CD8-positive, alpha-beta memory T cell (primary cell): Measurements from ENCODE around the gene TUBGCP2. TPM values are rescaled to one million over a fixed set of nuclear protein-coding genes. Genes with fewer than 3 reads are reported as not detected.
A peak's percentile ranks its signal among the peaks of the same experiment; 100 is the strongest.

Experiments
- CTCF ChIA-PET: fragments of 350-600 bp; sonication (Branson Sonifier 250); formaldehyde crosslinking; loops from one replicate; lab custom pipeline; 2021; ENCODE audit warnings: antibody characterized with exemption; lab: Charles Lee
- POLR2A ChIA-PET: fragments of 350-600 bp; sonication (Branson Sonifier 250); formaldehyde crosslinking; loops from one replicate; lab custom pipeline; 2021; ENCODE audit warnings: antibody characterized with exemption; lab: Charles Lee
- DNase-seq, 5 donors: peaks; one replicate each; pipeline versions ENCODE4 v3.0.0 to v3.0.0-alpha.2; 2020 to 2022; ENCODE audit warnings: mixed read lengths in 1 of 5
- H3K27ac ChIP-seq: one replicate; pipeline ENCODE4 v1.7.0; 2013; ENCODE audit warnings: low read depth, mild to moderate bottlenecking, low read length, moderate library complexity
- H3K27me3 ChIP-seq: 2 replicates; pipeline ENCODE4 v1.7.0; 2013; ENCODE audit warnings: low read length, mild to moderate bottlenecking; ENCODE audit not compliant: insufficient read depth, poor library complexity, severe bottlenecking
- H3K36me3 ChIP-seq: 2 replicates; pipeline ENCODE4 v1.7.0; 2013; ENCODE audit warnings: mild to moderate bottlenecking, low read length, moderate library complexity; ENCODE audit not compliant: insufficient read depth
- H3K4me1 ChIP-seq: 2 replicates; pipeline ENCODE4 v1.7.0; 2013; ENCODE audit warnings: mild to moderate bottlenecking, low read length, moderate library complexity; ENCODE audit not compliant: insufficient read depth
- H3K4me3 ChIP-seq: 2 replicates; pipeline ENCODE4 v1.7.0; 2013; ENCODE audit warnings: mild to moderate bottlenecking, low read length
- H3K9me3 ChIP-seq: 2 replicates; pipeline ENCODE4 v1.7.0; 2013; ENCODE audit warnings: mild to moderate bottlenecking, low read length
- H3K27ac Mint-ChIP-seq, 8 donors: one replicate each; pipeline ENCODE4 v1.8.0; 2020 to 2021; ENCODE audit warnings: mixed read lengths in 8 of 8, mild to moderate bottlenecking in 6 of 8, inconsistent platforms in 3 of 8, moderate library complexity in 3 of 8
- H3K27me3 Mint-ChIP-seq, 2 donors: one replicate each; pipeline ENCODE4 v1.8.0; 2020 to 2021; ENCODE audit warnings: mixed read lengths in 2 of 2, mild to moderate bottlenecking in 1 of 2, moderate library complexity in 1 of 2
- H3K36me3 Mint-ChIP-seq, 3 donors: one replicate each; pipeline ENCODE4 v1.8.0; 2020 to 2021; ENCODE audit warnings: mixed read lengths in 3 of 3, inconsistent platforms in 1 of 3, mild to moderate bottlenecking in 1 of 3
- H3K4me1 Mint-ChIP-seq, 3 donors: one replicate each; pipeline ENCODE4 v1.8.0; 2020 to 2021; ENCODE audit warnings: mixed read lengths in 3 of 3, inconsistent platforms in 1 of 3, mild to moderate bottlenecking in 1 of 3
- H3K4me3 Mint-ChIP-seq, 7 donors: one replicate each; pipeline ENCODE4 v1.8.0; 2020 to 2021; ENCODE audit warnings: mixed read lengths in 7 of 7, mild to moderate bottlenecking in 6 of 7, moderate library complexity in 4 of 7, inconsistent platforms in 2 of 7
- H3K9me3 Mint-ChIP-seq, 5 donors: one replicate each; pipeline ENCODE4 v1.8.0; 2020 to 2022; ENCODE audit warnings: mixed read lengths in 5 of 5, mild to moderate bottlenecking in 3 of 5, moderate library complexity in 2 of 5, inconsistent platforms in 1 of 5
- polyA plus RNA-seq: library from polyadenylated mRNA; unstranded; fragments of 300-500 nt; fragmentation: Illumina TruSeq; gene quantifications from one replicate; pipeline ENCODE4 v1.2.3, GENCODE V29; 2021
- total RNA-seq, 2 experiments: library from RNA; stranded (reverse); gene quantifications; one replicate each; pipeline ENCODE4 v1.2.3, GENCODE V29; 2021

The TUBGCP2 gene, protein sequence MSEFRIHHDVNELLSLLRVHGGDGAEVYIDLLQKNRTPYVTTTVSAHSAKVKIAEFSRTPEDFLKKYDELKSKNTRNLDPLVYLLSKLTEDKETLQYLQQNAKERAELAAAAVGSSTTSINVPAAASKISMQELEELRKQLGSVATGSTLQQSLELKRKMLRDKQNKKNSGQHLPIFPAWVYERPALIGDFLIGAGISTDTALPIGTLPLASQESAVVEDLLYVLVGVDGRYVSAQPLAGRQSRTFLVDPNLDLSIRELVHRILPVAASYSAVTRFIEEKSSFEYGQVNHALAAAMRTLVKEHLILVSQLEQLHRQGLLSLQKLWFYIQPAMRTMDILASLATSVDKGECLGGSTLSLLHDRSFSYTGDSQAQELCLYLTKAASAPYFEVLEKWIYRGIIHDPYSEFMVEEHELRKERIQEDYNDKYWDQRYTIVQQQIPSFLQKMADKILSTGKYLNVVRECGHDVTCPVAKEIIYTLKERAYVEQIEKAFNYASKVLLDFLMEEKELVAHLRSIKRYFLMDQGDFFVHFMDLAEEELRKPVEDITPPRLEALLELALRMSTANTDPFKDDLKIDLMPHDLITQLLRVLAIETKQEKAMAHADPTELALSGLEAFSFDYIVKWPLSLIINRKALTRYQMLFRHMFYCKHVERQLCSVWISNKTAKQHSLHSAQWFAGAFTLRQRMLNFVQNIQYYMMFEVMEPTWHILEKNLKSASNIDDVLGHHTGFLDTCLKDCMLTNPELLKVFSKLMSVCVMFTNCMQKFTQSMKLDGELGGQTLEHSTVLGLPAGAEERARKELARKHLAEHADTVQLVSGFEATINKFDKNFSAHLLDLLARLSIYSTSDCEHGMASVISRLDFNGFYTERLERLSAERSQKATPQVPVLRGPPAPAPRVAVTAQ
- 10 to 100 TPM; 67.9 to 68.1 TPM for total RNA-seq
- 39.9 TPM for polyA plus RNA-seq

GRCh38 chr10:133308421-133309099, at the start of gene TUBGCP2, which contains the start of gene ZNF511:
Gene TUBGCP2, minus strand, starts transcription at chr10:133308872. Its CDS starts 5,931 bp downstream, at chr10:133302941.
Gene ZNF511, plus strand, starts transcription at chr10:133308914. Its CDS starts 30 bp downstream, at chr10:133308944.
- Mint-ChIP-seq H3K4me3 (peak within 1 kb of the TSS; percentile 94 to 99 (median 99)), H3K4me1 (peaks cover 30 to 41% (median 30%) of the 10 kb centered on the region in 3 donors), H3K27me3 (peaks cover 0 to 7% of the 10 kb centered on the region in 2 donors), H3K27ac (peak within 1 kb of the TSS; percentile 98 to 100 (median 100)), H3K9me3 (peaks cover 0 to 3% (median 2%) of the 10 kb centered on the region in 5 donors), H3K36me3 (peaks cover 0 to 60% (median 6%) of the 10 kb centered on the region in 3 donors)
- DNase-seq, result peak; percentile 85 to 95 (median 94)
- ChIA-PET CTCF (interaction anchor here (0.9 to 2.5 kb wide), 15 partner anchors 10 to 80 kb away, joined by 3 to 28 read pairs (median 4); partner anchors contain the start of gene ADAM8), POLR2A (interaction anchor here (1.4 to 1.5 kb wide), 2 partner anchors 30 to 32 kb away, joined by 5 to 6 read pairs; partner anchors contain the start of gene ADAM8)
- Histone ChIP-seq H3K9me3 (no peaks in the 10 kb centered on the region), H3K27me3 (no peaks in the 10 kb centered on the region), H3K27ac (peak within 1 kb of the TSS; percentile 99), H3K4me1 (peaks cover 18% of the 10 kb centered on the region), H3K36me3 (peaks cover 17% of the 10 kb centered on the region), H3K4me3 (peak within 1 kb of the TSS; percentile 88)

- Mint-ChIP-seq H3K4me1 (peaks cover 9 to 37% (median 25%) of the 10 kb centered on the region in 3 donors), H3K4me3 (peak within 1 kb of the TSS; percentile 61 to 89 (median 76)), H3K36me3 (peaks cover 0 to 8% (median 6%) of the 10 kb centered on the region in 3 donors), H3K27ac (peak within 1 kb of the TSS in 3 of 8 donors; percentile 10 to 55 (median 41)), H3K27me3 (peaks cover 0 to 1% of the 10 kb centered on the region in 2 donors), H3K9me3 (no peaks in the 10 kb centered on the region)
- H3K27ac ChIP-seq, result peak within 1 kb of the TSS; percentile 38
- ChIA-PET POLR2A (interaction anchor here (1.9 kb wide), 1 partner anchor 32 kb away, joined by 7 read pairs; no protein-coding TSS in a partner anchor), CTCF (interaction anchor here (1.8 to 4.0 kb wide), 2 partner anchors 22 to 28 kb away, joined by 3 to 19 read pairs; no protein-coding TSS in a partner anchor)
- H3K4me1 ChIP-seq, result peaks cover 6% of the 10 kb centered on the region
- peak within 1 kb of the TSS; percentile 59 for H3K4me3 ChIP-seq
- no peaks in the 10 kb centered on the region for H3K36me3 ChIP-seq
- DNase-seq, result peak; percentile 62 to 84 (median 74)
- no peaks in the 10 kb centered on the region for H3K9me3 ChIP-seq
- H3K27me3 ChIP-seq, result no peaks in the 10 kb centered on the region
Measured at GRCh38 chr10:133357285-133358161, 48.9 kb upstream of the TUBGCP2 start, which contains the start of gene FUOM. Gene FUOM, minus strand, starts transcription at chr10:133358019. Its CDS starts 12 bp downstream, at chr10:133358007.

- Mint-ChIP-seq H3K36me3 (no peaks in the 10 kb centered on the region), H3K9me3 (no peaks in the 10 kb centered on the region), H3K27me3 (peaks cover 0 to 1% of the 10 kb centered on the region in 2 donors), H3K27ac (peak overlapping the region in 2 of 8 donors; percentile 10 to 55), H3K4me1 (peaks cover 7 to 31% (median 19%) of the 10 kb centered on the region in 3 donors), H3K4me3 (peak overlapping the region; percentile 61 to 82 (median 76))
- Histone ChIP-seq H3K27ac (peak overlapping the region; percentile 38), H3K36me3 (no peaks in the 10 kb centered on the region), H3K27me3 (no peaks in the 10 kb centered on the region), H3K4me1 (peaks cover 6% of the 10 kb centered on the region), H3K9me3 (no peaks in the 10 kb centered on the region), H3K4me3 (peak overlapping the region; percentile 59)
- ChIA-PET CTCF (interaction anchor here (1.3 to 4.0 kb wide), 3 partner anchors 20 to 27 kb away, joined by 3 to 19 read pairs (median 3); partner anchors contain the start of gene CALY), POLR2A (interaction anchor here (1.1 to 1.9 kb wide), 3 partner anchors 21 to 33 kb away, joined by 3 to 7 read pairs (median 4); partner anchors contain the start of gene PAOX)
- no peak for DNase-seq
Measured at GRCh38 chr10:133356549-133357284, 48.0 kb upstream of the TUBGCP2 start.

DNA sequence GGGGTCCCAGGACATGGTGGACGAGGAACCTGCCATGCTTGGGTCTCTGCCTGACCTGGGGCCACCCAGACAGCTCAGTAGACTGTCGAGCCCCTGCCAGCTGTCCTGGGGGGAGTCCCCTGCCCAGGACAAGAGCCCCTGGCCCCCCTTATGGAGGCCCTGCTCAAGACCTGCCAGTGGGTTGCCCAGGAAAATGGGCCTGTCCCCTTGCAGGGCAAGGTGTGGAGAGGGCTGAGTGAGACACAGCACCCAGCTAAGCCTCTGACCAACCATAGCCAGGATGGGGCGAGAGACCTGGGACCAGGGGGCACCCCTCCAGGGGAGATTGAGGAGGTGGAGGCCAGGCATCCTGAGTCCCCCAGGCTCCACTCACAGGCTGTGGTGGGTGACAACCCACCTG, 47.3 kb upstream of the TUBGCP2 start:
- Histone ChIP-seq H3K27me3 (no peaks in the 10 kb centered on the region), H3K9me3 (no peaks in the 10 kb centered on the region), H3K36me3 (no peaks in the 10 kb centered on the region), H3K4me3 (no peak overlapping the region), H3K4me1 (peaks cover 6% of the 10 kb centered on the region), H3K27ac (no peak overlapping the region)
- peaks cover 0 to 1% of the 10 kb centered on the region in 2 donors for H3K27me3 Mint-ChIP-seq
- no peak overlapping the region for H3K27ac Mint-ChIP-seq
- no peaks in the 10 kb centered on the region for H3K36me3 Mint-ChIP-seq
- no peaks in the 10 kb centered on the region for H3K9me3 Mint-ChIP-seq
- DNase-seq, result no peak
- H3K4me3 Mint-ChIP-seq, result peak overlapping the region; percentile 19 to 80 (median 67)
- ChIA-PET POLR2A (interaction anchor here (1.1 to 1.3 kb wide), 2 partner anchors 20 to 23 kb away, joined by 3 to 4 read pairs; partner anchors contain the start of gene PAOX), CTCF (interaction anchor here (1.3 to 4.0 kb wide), 3 partner anchors 19 to 26 kb away, joined by 3 to 19 read pairs (median 3); partner anchors contain the start of gene CALY)
- H3K4me1 Mint-ChIP-seq, result peaks cover 5 to 24% (median 12%) of the 10 kb centered on the region in 3 donors

- H3K9me3 ChIP-seq, result no peaks in the 10 kb centered on the region
- Mint-ChIP-seq H3K27me3 (peaks cover 0 to 1% of the 10 kb centered on the region in 2 donors), H3K4me1 (peaks cover 4 to 17% (median 5%) of the 10 kb centered on the region in 3 donors), H3K4me3 (no peak overlapping the region), H3K9me3 (no peaks in the 10 kb centered on the region), H3K27ac (no peak overlapping the region), H3K36me3 (no peaks in the 10 kb centered on the region)
- DNase-seq, result no peak
- POLR2A ChIA-PET, result no interaction called here
- no peaks in the 10 kb centered on the region for H3K27me3 ChIP-seq
- H3K36me3 ChIP-seq, result no peaks in the 10 kb centered on the region
- H3K4me3 ChIP-seq, result no peak overlapping the region
- no peak overlapping the region for H3K27ac ChIP-seq
- H3K4me1 ChIP-seq, result peaks cover 6% of the 10 kb centered on the region
- CTCF ChIA-PET, result interaction anchor here (1.3 to 4.0 kb wide), 2 partner anchors 19 to 26 kb away, joined by 3 to 19 read pairs; partner anchors contain the start of gene CALY
Measured at GRCh38 chr10:133355266-133355665, 46.6 kb upstream of the TUBGCP2 start.

DNA sequence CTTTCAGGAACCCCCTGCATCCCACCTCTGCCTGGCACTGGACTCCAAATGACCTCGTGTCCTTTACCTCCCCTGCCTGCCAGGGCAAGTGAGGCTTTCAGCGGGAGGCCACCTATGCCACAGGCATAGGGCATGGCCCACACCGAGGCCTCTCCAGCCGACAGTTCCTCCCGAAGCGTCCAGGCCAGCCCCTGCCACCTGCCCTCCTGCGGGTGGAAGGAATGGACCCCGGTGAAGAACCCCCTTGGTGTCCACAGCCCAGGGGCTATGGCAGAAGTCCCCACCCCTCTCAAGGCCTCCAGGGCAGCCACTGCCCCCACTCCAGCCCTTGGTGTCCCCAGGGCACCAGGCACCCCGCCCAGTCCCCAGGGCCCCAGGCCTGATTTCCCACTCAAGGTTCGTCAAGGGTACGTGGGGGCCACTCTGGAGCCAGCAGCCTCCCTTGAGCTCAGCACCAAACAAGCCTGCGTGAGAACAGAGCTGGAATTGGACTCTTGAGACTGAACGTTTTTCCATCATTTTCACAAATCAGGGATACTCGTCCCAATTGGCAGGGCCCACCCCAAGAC, 46.1 kb upstream of the TUBGCP2 start:
- Mint-ChIP-seq H3K27ac (no peak overlapping the region), H3K36me3 (no peaks in the 10 kb centered on the region), H3K9me3 (no peaks in the 10 kb centered on the region), H3K4me1 (peaks cover 0 to 12% (median 3%) of the 10 kb centered on the region in 3 donors), H3K27me3 (peaks cover 0 to 1% of the 10 kb centered on the region in 2 donors), H3K4me3 (no peak overlapping the region)
- no peaks in the 10 kb centered on the region for H3K9me3 ChIP-seq
- no peak overlapping the region for H3K27ac ChIP-seq
- no peaks in the 10 kb centered on the region for H3K36me3 ChIP-seq
- no peak for DNase-seq
- H3K4me1 ChIP-seq, result peaks cover 6% of the 10 kb centered on the region
- no peak overlapping the region for H3K4me3 ChIP-seq
- ChIA-PET POLR2A (no interaction called here), CTCF (interaction anchor here (4.0 kb wide), 1 partner anchor 25 kb away, joined by 19 read pairs; no protein-coding TSS in a partner anchor)
- no peaks in the 10 kb centered on the region for H3K27me3 ChIP-seq
